Activated CD8-positive, alpha-beta T cell treated with anti-CD3 and anti-CD28 coated beads for 36 hours (primary cell): ENCODE results near the gene C3orf70. TPM values are rescaled to one million over a fixed set of nuclear protein-coding genes. Genes with fewer than 3 reads are reported as not detected.

Source experiments
- ATAC-seq: fragments of 200-7000 bp; cut with Tn5 transposase; one replicate; pipeline ENCODE4 v1.10.0; 2021; ENCODE audit warnings: mild to moderate bottlenecking, moderate library complexity
- CTCF ChIA-PET: fragments of 350-600 bp; sonication (Branson Sonifier 250); formaldehyde crosslinking; loops from one replicate; lab custom pipeline; 2021; ENCODE audit warnings: antibody characterized with exemption; lab: Charles Lee
- POLR2A ChIA-PET: fragments of 350-600 bp; sonication (Branson Sonifier 250); formaldehyde crosslinking; loops from one replicate; lab custom pipeline; 2021; ENCODE audit warnings: antibody characterized with exemption; lab: Charles Lee
- DNase-seq: peaks from one replicate; pipeline ENCODE4 v3.0.0-alpha.2; 2020
- H3K27ac Mint-ChIP-seq: one replicate; pipeline ENCODE4 v1.8.0; 2021; ENCODE audit warnings: mild to moderate bottlenecking, mixed read lengths
- H3K27me3 Mint-ChIP-seq: one replicate; pipeline ENCODE4 v1.8.0; 2021; ENCODE audit warnings: mixed read lengths
- H3K36me3 Mint-ChIP-seq: one replicate; pipeline ENCODE4 v1.8.0; 2021; ENCODE audit warnings: low read depth, mixed read lengths
- H3K4me1 Mint-ChIP-seq: one replicate; pipeline ENCODE4 v1.8.0; 2021; ENCODE audit warnings: low read depth, mixed read lengths
- H3K4me3 Mint-ChIP-seq: one replicate; pipeline ENCODE4 v1.8.0; 2021; ENCODE audit warnings: mild to moderate bottlenecking, moderate library complexity, mixed read lengths
- H3K9me3 Mint-ChIP-seq: one replicate; pipeline ENCODE4 v1.8.0; 2021; ENCODE audit warnings: mixed read lengths
- intact Hi-C: fragments of 100-400 bp; cut with micrococcal nuclease; formaldehyde crosslinking; loops from one replicate; pipeline ENCODE4 v1.10.0; 2022
- total RNA-seq, 2 experiments: library from RNA; stranded (reverse); gene quantifications; one replicate each; pipeline ENCODE4 v1.2.3, GENCODE V29; 2021
- TF ChIP-seq, protein P1 (sequence below): fragments of 200-600 bp; IDR thresholded peaks from one replicate; pipeline ENCODE4 v1.8.0; 2022; ENCODE audit warnings: antibody characterized with exemption, mild to moderate bottlenecking

C3orf70 gene
- total RNA-seq, 2 experiments from 2014 or later, result 0.04 TPM; not detected in 1

DNA sequence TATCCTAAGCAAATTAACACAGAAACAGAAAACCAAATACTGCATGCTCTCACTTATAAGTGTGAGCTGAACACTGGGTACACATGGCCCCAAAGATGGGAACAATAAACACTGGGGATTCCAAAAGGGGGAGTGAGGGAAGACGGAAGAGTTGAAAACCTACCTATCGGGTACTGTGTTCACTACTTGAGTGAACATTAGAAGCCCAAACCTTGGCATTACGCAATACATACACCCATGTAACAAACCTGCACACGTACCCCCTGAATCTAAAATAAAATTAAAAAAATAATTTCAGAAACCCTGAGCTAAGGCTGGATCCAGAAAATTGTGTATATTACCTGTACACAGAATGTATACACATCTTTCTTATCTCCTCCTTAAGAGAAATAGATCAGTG is 42.8 kb upstream of the C3orf70 start:
- no peaks in the 10 kb centered on the region for H3K27me3 Mint-ChIP-seq

DNA sequence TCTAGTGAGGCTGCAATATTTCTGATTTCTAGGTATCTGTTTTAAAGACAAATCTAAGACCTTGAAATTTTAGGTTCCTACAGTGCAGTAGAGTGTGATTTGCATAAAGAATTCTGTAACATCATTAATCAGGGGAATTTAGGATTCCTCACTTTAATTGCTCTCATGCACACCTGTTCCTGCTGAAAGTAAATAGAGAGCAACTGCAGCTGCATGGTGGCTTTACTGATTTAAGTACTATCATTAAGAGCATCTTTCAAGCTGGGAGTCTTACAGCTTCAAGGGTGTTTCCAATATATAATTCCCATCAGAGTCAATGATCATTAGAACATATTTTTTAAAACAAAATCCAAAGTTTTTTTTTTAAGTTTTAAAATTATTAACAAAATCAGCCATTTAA is 36.0 kb upstream of the C3orf70 start:
- CTCF ChIA-PET, result interaction anchor here (2.4 kb wide), 1 partner anchor 12 kb away, joined by 10 read pairs; no protein-coding TSS in a partner anchor
- intact Hi-C loops, result no loop called here
- Mint-ChIP-seq H3K36me3 (peaks cover 3% of the 10 kb centered on the region), H3K27ac (no peak overlapping the region), H3K27me3 (peaks cover 6% of the 10 kb centered on the region), H3K4me3 (no peak overlapping the region), H3K4me1 (no peaks in the 10 kb centered on the region), H3K9me3 (no peaks in the 10 kb centered on the region)
- POLR2A ChIA-PET, result no interaction called here
- TF ChIP-seq, protein P1, sequence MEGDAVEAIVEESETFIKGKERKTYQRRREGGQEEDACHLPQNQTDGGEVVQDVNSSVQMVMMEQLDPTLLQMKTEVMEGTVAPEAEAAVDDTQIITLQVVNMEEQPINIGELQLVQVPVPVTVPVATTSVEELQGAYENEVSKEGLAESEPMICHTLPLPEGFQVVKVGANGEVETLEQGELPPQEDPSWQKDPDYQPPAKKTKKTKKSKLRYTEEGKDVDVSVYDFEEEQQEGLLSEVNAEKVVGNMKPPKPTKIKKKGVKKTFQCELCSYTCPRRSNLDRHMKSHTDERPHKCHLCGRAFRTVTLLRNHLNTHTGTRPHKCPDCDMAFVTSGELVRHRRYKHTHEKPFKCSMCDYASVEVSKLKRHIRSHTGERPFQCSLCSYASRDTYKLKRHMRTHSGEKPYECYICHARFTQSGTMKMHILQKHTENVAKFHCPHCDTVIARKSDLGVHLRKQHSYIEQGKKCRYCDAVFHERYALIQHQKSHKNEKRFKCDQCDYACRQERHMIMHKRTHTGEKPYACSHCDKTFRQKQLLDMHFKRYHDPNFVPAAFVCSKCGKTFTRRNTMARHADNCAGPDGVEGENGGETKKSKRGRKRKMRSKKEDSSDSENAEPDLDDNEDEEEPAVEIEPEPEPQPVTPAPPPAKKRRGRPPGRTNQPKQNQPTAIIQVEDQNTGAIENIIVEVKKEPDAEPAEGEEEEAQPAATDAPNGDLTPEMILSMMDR, result no peak
- DNase-seq (no peak), ATAC-seq (no peak)

More for the DNA sequence above, 42.8 kb upstream of the C3orf70 start:
- H3K4me3 Mint-ChIP-seq, result no peak overlapping the region
- H3K4me1 Mint-ChIP-seq, result no peaks in the 10 kb centered on the region
- peaks cover 3% of the 10 kb centered on the region for H3K36me3 Mint-ChIP-seq
- CTCF ChIA-PET, result interaction anchor here (1.1 to 1.5 kb wide), 4 partner anchors 8 to 113 kb away, joined by 3 to 6 read pairs (median 4); no protein-coding TSS in a partner anchor
- intact Hi-C loops, result no loop called here
- ATAC-seq (no peak), DNase-seq (no peak)
- H3K9me3 Mint-ChIP-seq, result no peaks in the 10 kb centered on the region
- POLR2A ChIA-PET, result no interaction called here
- TF ChIP-seq, protein P1, result no peak
- H3K27ac Mint-ChIP-seq, result no peak overlapping the region

GRCh38 chr3:185187391-185187790 is 34.5 kb upstream of the C3orf70 start:
- no peaks in the 10 kb centered on the region for H3K36me3 Mint-ChIP-seq
- peaks cover 6% of the 10 kb centered on the region for H3K27me3 Mint-ChIP-seq
- intact Hi-C loops, result no loop called here
- no peak for DNase-seq
- ChIA-PET POLR2A (no interaction called here), CTCF (interaction anchor here (1.0 to 2.4 kb wide), 2 partner anchors 11 to 15 kb away, joined by 3 to 10 read pairs; no protein-coding TSS in a partner anchor)
- TF ChIP-seq, protein P1, result no peak
- no peak overlapping the region for H3K27ac Mint-ChIP-seq
- no peaks in the 10 kb centered on the region for H3K4me1 Mint-ChIP-seq
- H3K4me3 Mint-ChIP-seq, result no peak overlapping the region
- H3K9me3 Mint-ChIP-seq, result no peaks in the 10 kb centered on the region
- no peak for ATAC-seq

DNA sequence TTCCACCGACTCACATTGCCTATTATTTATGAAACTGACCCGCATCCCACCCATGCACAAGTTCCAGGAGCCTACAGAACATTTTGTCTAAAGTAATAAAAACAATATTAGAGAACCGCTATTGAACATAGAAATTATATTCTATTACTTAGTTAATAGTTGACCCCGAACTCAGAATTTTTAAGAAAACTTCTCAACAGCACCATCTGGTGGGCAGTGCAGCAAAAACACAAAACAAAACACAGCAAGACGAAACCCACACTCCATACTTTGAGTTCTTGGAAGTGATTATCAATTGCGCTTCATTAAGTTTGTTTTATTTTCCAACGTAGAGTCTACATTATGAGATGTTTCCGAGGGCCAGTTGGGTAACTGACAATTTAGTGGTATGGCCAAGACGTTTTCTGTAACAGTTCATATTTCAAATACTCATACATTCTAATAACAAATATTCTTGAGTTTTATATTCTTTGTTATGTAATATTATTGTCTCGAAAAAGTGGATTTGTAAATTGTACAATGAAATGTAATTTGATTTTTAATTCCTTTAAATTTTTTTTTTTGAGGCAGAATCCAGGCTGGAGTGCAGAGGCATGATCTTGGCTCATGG is 24.0 kb upstream of the C3orf70 start:
- Mint-ChIP-seq H3K36me3 (no peaks in the 10 kb centered on the region), H3K9me3 (no peaks in the 10 kb centered on the region), H3K4me3 (no peak overlapping the region), H3K27me3 (peaks cover 5% of the 10 kb centered on the region), H3K27ac (no peak overlapping the region), H3K4me1 (no peaks in the 10 kb centered on the region)
- ATAC-seq, result no peak
- intact Hi-C loops, result loop anchor here (5.0 kb wide), 1 partner anchor 295 kb away; no protein-coding TSS in a partner anchor
- TF ChIP-seq, protein P1, result peak; percentile 85
- ChIA-PET CTCF (interaction anchor here (0.6 to 3.0 kb wide), 17 partner anchors 11 to 323 kb away, joined by 3 to 11 read pairs (median 4); partner anchors contain the start of gene C3orf70), POLR2A (no interaction called here)
- peak; percentile 38 for DNase-seq

DNA sequence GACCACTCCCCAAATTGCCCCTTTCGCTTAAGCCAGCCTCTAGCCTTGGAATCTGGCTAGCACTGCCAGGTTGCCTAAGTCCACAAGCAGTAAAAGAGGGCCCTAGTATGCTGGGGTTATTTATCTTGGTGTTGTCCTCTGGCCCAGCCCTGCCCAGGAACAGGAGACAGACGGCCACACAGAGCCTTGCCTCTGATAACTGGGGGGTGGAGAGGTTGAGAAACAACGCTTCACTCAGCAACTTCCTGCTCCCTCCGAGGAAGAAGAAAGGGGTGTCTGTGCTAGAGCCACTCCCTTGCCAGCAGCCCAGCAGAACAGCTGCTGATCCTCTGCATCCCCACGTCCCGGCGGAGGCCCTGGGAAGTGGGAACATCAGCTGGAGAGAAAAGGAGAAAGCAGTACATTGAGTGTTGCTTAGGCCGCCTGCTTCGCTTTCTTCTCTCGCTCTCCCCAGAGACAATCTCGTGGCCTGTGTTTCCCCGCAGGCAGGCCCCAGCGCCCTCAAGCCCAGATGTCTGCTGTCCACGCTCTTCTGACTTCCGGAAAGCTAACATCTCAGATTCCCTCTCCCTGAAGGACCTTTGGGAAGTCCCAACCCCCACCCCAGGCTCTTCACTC is 22.6 kb upstream of the C3orf70 start:
- no peak overlapping the region for H3K27ac Mint-ChIP-seq
- H3K4me1 Mint-ChIP-seq, result no peaks in the 10 kb centered on the region
- POLR2A ChIA-PET, result no interaction called here

More for the DNA sequence above, 22.6 kb upstream of the C3orf70 start:
- DNase-seq (no peak), ATAC-seq (no peak)
- Mint-ChIP-seq H3K36me3 (no peaks in the 10 kb centered on the region), H3K9me3 (no peaks in the 10 kb centered on the region), H3K4me3 (no peak overlapping the region), H3K27me3 (peaks cover 5% of the 10 kb centered on the region)
- intact Hi-C loops, result loop anchor here (5.0 kb wide), 1 partner anchor 293 kb away; no protein-coding TSS in a partner anchor
- TF ChIP-seq, protein P1, result no peak
- CTCF ChIA-PET, result interaction anchor here (0.9 to 3.0 kb wide), 12 partner anchors 10 to 181 kb away, joined by 3 to 11 read pairs (median 6); partner anchors contain the start of gene C3orf70
